ENCODE measurements around the gene CHRNA5.

CHRNA5 gene

DNA sequence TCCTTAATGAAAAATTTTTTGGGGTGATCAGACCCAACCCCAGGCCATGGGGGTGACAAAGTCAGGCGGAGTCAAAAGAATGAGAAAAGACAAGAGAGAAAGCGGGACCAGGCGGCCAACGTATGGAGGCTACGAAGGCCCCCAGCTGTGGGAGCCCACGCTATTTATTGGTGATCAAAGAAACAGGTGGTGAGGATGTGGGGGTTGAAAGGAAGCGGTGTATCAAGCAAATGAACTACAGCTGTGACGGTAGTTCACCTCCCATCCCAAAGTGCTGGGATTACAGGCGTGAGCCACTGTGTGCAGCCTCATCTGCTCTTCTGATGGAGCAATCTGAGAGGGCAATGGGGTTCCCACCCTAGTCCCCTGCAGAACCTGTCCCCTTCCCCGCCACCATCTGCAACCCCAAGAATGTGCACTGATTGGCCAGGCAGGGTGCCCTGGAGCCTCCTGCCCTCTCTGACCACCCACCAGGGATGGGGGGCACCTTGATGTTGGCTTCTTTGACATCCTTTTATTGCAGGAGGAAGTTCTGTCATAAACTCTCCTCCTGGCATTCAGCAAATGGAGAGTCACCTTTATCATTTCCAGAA, 56.6 kb downstream of the CHRNA5 start:
- no peaks in the 10 kb centered on the region for H3K36me3 Mint-ChIP-seq
- H3K9me3 Mint-ChIP-seq (ENCODE audit: low read depth): no peaks in the 10 kb centered on the region
- H3K4me1 Mint-ChIP-seq (ENCODE audit: low read depth): peaks cover 22% of the 10 kb centered on the region
- H3K27ac Mint-ChIP-seq: no peak overlapping the region
- H3K27me3 Mint-ChIP-seq: peaks cover 28% of the 10 kb centered on the region
- H3K4me3 Mint-ChIP-seq: peak overlapping the region; percentile 70

DNA sequence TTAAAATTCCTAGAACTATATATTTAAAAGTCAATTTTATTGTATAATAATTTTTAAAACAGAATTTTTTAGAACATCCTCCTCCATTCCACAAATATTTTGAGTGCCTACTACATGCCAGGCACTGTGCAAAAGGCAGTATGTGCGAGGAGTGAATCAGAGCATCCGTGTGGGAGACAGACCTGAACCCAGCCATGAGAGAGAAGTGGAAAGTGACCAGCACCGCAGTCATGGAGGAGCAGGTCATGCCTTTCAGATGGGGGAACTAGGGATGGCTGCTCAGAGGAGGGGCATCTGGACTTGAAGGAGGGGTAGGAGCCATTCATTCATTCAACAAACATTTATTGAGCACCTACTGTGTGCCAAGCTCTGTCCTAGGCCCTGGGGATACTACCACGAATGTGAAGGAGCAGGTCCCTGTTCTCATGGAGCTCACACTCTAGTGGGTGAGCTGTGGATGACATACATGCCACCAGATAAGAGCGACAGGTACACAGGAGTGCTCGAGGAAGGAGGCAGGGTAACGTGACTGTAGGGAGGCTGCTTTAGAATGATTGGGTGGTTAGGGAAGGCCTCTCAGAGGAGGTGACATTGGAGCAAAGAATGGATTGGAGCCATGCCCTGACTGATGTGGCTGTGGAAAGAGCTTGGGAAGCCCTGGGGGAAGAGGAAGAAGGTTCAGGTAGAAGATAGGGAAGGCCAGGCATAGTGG, 58.6 kb downstream of the CHRNA5 start:
- no peaks in the 10 kb centered on the region for H3K9me3 Mint-ChIP-seq (ENCODE audit: low read depth)
- no peaks in the 10 kb centered on the region for H3K36me3 Mint-ChIP-seq
- H3K4me3 Mint-ChIP-seq: no peak overlapping the region
- H3K4me1 Mint-ChIP-seq (ENCODE audit: low read depth): peaks cover 17% of the 10 kb centered on the region
- H3K27me3 Mint-ChIP-seq: peaks cover 23% of the 10 kb centered on the region
- H3K27ac Mint-ChIP-seq: no peak overlapping the region

DNA sequence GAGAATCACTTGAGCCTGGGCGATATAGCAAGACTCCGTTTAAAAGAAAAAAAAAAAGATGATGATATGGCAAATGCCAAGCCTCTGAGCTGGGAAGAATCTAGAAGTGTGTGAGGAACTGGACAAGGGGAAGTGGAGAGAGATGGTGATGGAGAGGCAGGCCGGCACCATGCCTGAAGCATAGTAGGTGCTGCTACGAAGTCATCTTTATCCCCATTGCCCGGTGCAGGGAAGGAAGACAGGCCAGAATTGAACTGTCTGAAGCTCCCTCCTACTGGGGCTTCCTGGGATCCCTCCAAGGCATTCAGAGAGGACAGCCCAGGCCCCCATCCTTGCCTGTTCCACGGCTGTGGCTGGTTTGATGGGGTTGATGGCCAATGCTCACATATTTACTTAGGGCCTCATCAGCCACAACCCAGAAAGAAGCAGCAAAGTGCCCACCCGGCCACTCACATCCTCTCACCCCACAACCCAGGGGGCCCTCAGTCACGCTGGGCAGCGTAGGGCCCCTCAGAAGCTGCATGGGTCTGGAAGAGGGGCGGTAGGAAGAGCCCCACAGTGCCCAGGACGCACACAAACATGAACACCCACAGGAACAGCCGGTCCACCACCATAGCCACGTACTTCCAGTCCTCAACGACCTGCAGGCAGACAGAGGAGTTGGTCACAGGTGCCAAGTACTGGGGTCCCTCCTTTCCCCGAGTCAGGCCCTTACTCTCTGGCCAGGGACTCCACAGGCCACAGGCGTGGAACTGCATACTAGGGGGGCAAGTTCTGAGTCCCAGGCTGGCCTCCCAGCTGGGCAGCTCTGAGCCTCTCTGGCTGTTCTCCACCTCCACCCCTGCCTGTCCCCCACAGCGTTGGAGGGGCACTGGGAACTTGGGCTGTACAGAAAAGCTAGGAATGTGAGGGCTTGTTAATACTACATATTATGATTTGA, 59.6 kb downstream of the CHRNA5 start:
- Mint-ChIP-seq H3K4me1 (ENCODE audit: low read depth) (peaks cover 11% of the 10 kb centered on the region), H3K27ac (no peak overlapping the region), H3K4me3 (no peak overlapping the region), H3K36me3 (no peaks in the 10 kb centered on the region), H3K9me3 (ENCODE audit: low read depth) (no peaks in the 10 kb centered on the region), H3K27me3 (peaks cover 21% of the 10 kb centered on the region)

DNA sequence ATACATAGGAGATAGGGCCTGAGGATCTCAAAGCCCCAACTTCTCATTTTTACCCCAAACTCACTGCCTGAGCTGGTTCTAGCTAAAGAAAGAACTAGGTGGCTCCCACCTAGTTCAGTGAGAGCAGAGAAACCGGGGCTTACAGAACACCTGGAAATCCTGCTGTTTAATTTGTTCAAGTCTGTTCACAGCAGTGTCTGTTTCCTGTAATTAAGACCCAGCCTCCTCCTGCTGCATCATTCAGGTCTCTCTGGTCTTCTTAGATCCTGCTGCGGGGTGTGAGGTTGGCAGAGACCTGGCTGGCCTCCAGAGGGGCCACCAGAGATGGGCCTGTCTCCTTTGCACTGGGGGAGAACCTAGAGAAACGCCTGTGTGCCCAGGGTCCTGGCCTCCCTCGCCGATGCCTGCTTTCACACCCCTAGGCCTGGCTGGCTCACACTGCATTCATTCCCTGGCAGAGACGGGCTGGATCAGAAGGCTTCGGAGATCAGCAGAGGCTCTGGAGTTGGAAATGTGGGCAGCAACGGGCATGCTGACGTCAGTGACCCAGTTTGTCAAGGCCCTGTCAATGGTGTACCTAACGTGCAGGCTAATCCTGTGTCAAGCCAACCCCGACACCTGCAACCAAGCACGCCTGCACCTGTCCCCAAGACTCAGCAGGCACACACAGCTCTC, 60.4 kb downstream of the CHRNA5 start:
- no peaks in the 10 kb centered on the region for H3K36me3 Mint-ChIP-seq
- peaks cover 11% of the 10 kb centered on the region for H3K4me1 Mint-ChIP-seq (ENCODE audit: low read depth)
- no peaks in the 10 kb centered on the region for H3K9me3 Mint-ChIP-seq (ENCODE audit: low read depth)
- peaks cover 21% of the 10 kb centered on the region for H3K27me3 Mint-ChIP-seq
- H3K27ac Mint-ChIP-seq: no peak overlapping the region
- no peak overlapping the region for H3K4me3 Mint-ChIP-seq

DNA sequence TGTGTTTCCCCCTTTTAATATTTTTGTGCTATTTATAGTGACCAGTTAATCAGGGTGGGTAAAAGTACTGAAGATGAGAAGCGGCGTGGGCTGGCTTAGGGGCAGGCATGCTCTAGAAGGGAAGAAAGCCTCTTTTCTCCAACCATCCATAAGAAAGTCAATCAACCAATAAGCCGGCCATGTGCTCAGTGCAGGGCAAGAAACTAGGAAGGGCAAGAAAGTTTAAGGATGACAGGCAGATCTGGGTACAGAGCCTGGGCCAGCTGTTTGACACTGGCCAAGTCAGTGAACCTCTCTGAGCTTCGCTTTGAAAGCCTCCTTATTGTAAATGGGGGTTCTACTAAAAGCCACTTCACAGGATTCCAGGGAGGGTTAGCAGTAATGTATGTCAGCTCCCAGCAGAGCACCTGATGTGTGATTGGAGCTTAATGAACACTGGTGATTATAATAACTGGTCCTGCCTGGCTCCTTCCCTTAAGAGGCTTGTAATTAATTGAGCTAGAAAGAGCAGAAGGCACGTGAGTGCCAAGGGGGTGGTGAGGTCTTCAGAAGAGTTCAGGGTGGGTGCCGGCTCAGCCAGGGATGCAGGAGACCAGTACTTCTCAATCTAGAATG, 61.2 kb downstream of the CHRNA5 start:
- Mint-ChIP-seq H3K4me3 (no peak overlapping the region), H3K9me3 (ENCODE audit: low read depth) (no peaks in the 10 kb centered on the region), H3K4me1 (ENCODE audit: low read depth) (peaks cover 7% of the 10 kb centered on the region), H3K36me3 (no peaks in the 10 kb centered on the region), H3K27ac (no peak overlapping the region), H3K27me3 (peaks cover 21% of the 10 kb centered on the region)

DNA sequence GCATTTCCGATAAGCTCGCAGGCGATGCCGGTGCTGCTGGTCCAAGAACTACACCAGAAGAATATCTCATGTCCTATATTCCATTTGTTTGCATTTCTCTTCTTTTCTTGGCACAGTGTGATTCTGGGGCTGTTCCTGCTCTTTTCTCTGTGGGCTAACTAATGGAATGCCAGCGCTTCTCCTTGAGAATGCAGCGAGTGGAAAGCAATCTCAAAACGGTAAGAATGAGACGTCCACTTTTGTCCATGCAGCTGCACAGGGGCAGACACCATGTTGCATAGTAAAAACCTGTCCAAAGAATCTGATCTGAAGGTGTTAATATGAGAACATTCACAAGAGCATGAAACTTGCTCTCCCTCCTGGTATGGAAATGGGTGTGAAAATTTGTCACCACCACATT, 62.0 kb downstream of the CHRNA5 start:
- Mint-ChIP-seq H3K27ac (no peak overlapping the region), H3K9me3 (ENCODE audit: low read depth) (no peaks in the 10 kb centered on the region), H3K36me3 (no peaks in the 10 kb centered on the region), H3K27me3 (peaks cover 17% of the 10 kb centered on the region), H3K4me3 (no peak overlapping the region), H3K4me1 (ENCODE audit: low read depth) (no peaks in the 10 kb centered on the region)

DNA sequence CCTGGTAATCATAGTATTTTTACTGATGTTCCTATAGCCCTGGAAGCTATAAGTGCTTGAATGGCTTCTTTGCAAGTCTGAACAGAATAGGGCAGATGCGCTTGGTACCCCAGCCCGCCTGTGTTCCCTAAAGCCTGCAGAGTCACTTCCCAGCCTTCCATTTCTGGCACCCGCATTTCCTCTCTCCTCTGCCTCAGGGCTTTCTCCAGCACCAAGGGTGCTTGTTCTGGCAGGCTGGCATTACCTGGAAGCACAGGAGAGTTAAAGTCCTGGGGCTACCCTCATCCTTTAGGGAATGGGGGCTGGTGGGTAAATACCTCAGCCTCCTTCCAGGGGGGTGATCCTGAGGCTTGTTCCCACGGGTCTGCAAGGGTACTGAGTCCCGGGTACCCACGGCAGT, 62.9 kb downstream of the CHRNA5 start:
- H3K36me3 Mint-ChIP-seq: peaks cover 4% of the 10 kb centered on the region
- H3K9me3 Mint-ChIP-seq (ENCODE audit: low read depth): no peaks in the 10 kb centered on the region
- no peak overlapping the region for H3K27ac Mint-ChIP-seq
- H3K27me3 Mint-ChIP-seq: peaks cover 12% of the 10 kb centered on the region
- H3K4me1 Mint-ChIP-seq (ENCODE audit: low read depth): no peaks in the 10 kb centered on the region
- no peak overlapping the region for H3K4me3 Mint-ChIP-seq

DNA sequence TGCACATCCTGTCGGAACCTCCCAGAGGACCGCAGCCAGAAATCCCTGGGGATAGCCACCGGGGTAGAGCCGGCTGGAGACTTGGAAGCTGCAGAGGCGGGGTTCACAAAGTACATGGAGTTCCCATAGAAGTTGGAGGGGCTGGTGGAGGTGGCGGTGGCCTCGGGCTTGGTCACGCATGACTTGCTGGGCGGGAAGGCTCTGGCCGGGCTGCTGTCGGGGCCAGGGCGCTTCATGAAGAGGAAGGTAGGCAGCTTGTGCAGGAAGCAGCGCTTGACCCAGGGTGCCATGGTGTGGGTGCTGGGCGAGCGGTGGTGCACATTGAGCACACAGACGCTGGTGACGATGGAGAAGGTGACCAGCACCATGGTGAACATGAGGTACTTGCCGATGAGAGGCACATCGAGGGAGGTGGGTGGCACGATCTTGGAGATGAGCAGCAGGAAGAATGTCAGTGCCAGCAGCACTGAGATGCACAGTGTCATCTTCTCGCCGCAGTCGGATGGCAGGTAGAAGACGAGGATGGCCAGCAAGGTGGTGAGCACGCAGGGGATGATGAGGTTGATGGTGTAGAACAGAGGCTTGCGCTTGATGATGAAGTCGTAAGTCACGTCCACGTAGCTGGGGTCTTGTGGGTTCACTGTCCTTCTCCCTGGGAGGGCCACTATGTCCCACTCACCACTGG, 63.9 kb downstream of the CHRNA5 start:
- no peak overlapping the region for H3K4me3 Mint-ChIP-seq
- H3K36me3 Mint-ChIP-seq: peaks cover 4% of the 10 kb centered on the region
- no peaks in the 10 kb centered on the region for H3K9me3 Mint-ChIP-seq (ENCODE audit: low read depth)
- no peaks in the 10 kb centered on the region for H3K4me1 Mint-ChIP-seq (ENCODE audit: low read depth)
- peaks cover 8% of the 10 kb centered on the region for H3K27me3 Mint-ChIP-seq
- no peak overlapping the region for H3K27ac Mint-ChIP-seq

DNA sequence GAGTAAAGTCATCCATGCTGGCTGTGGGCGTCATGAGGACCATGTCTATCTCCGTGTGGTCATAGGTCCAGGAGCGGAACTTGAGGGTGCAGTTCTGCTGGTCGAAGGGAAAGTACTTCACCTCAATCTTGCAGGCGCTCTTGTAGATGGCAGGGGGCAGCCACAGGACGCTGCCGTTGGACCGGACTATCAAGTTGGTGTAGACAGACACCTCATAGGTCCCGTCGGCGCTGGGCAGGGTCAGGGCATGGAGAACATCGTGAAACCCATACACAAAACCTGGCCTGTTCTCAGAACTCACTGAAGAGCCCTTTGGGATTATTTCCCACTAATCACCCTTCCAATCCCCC, 64.4 kb downstream of the CHRNA5 start:
- Mint-ChIP-seq H3K27ac (no peak overlapping the region), H3K36me3 (peaks cover 4% of the 10 kb centered on the region), H3K4me1 (ENCODE audit: low read depth) (no peaks in the 10 kb centered on the region), H3K9me3 (ENCODE audit: low read depth) (no peaks in the 10 kb centered on the region), H3K4me3 (no peak overlapping the region), H3K27me3 (peaks cover 7% of the 10 kb centered on the region)

DNA sequence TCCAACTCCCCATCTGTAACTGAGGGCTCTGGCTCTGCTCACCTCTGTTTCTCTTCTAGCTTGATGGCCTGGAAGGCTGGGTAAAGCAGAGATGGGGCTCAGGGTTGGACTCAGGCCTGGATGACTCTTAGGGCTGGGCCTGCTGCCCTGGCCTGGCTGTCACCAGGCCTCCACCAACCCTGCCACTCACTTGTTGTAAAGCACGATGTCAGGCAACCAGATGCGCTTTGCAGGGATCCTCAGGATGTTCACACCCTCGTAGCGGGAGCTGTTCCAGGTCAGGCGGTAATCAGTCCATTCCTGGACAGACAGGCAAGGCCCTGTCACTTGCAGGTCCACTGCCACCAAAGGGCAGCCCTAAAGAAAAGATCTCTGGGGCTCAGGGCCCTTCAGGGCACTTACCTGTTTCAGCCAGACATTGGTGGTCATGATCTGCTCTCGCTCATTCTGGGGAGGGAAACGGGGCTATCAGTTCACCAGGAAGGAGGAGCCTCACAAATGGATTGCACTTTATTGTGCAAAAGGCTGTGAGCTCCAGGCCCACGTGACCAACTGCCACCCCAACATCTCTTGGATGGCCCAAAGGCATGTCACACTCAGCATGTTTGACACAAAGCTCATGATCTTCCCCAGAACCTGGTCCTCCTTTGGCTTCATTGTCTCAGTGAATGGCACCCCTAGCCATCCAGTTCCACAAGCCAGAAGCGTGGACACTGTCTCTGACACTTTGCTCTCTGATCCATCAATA, 65.7 kb downstream of the CHRNA5 start:
- H3K27me3 Mint-ChIP-seq: peaks cover 7% of the 10 kb centered on the region
- H3K27ac Mint-ChIP-seq: no peak overlapping the region
- peaks cover 4% of the 10 kb centered on the region for H3K36me3 Mint-ChIP-seq
- H3K9me3 Mint-ChIP-seq (ENCODE audit: low read depth): no peaks in the 10 kb centered on the region
- H3K4me1 Mint-ChIP-seq (ENCODE audit: low read depth): no peaks in the 10 kb centered on the region
- no peak overlapping the region for H3K4me3 Mint-ChIP-seq

DNA sequence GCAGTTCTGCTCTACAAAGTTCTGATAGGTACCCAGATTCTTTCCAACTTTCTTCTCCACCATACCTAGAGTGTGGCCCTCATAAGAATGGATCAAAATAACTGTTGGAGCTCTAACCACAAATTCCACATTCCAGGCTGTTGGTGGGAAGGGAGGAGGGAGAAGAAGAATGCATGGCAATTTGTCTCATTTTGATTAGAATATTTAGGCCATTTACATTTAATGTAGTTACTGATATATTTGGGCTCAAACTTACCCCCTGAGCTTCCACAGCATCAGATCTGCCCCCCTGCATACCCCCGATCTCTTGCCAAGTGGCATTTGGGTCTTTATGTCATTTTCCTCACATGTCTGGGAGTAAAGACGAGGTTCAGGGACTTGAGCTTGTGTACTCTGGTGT, 68.0 kb downstream of the CHRNA5 start:
- Mint-ChIP-seq H3K9me3 (ENCODE audit: low read depth) (no peaks in the 10 kb centered on the region), H3K4me1 (ENCODE audit: low read depth) (no peaks in the 10 kb centered on the region), H3K27me3 (peaks cover 8% of the 10 kb centered on the region), H3K36me3 (peaks cover 4% of the 10 kb centered on the region), H3K4me3 (no peak overlapping the region), H3K27ac (no peak overlapping the region)

DNA sequence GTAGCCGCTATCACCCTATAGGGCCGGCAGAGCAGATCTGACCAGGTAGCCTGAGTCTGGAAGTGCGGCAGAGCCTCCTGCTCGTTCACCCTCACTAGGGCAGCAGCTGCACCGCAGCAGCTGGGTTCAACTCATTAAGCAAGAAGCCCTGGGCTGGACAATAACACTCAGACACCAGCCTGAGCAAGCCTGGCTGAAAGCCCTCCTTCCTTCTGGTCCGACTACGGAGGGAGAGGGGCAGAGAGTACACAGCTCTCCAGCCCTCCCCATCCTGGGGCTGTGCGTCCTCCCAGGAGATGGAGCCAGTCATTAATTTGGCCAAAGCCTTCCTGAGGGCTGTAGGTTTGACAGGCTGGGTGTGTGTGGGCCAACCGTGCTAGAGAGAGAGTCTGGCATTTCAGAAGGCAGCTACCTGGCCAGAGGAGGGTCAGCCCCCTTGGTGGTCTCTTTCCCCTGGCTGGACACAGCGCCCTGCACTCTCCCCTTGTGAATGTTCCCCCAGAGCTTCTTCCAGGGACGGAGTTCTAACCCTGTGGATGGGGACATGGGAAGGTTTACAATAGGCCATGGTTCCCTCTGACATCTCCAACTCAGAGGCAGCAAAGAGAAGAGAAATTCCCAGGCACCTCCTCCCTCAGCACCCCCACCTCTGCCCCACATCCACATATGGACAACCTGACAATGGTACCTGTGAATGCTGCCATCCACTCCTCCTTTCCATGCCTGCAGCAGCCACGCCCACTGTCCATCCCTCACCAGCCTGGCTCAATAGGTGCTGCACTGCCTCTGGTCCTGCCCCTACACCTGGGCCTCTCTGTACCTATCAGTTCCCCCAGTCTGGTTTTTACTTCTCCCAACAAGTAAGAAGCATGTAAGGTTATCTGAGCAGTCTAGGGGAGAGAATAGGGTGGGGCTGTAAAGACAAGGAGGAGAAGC, 69.2 kb downstream of the CHRNA5 start:
- H3K27ac Mint-ChIP-seq: no peak overlapping the region
- no peak overlapping the region for H3K4me3 Mint-ChIP-seq
- peaks cover 3% of the 10 kb centered on the region for H3K27me3 Mint-ChIP-seq
- H3K36me3 Mint-ChIP-seq: peaks cover 4% of the 10 kb centered on the region
- H3K9me3 Mint-ChIP-seq (ENCODE audit: low read depth): no peaks in the 10 kb centered on the region
- no peaks in the 10 kb centered on the region for H3K4me1 Mint-ChIP-seq (ENCODE audit: low read depth)

DNA sequence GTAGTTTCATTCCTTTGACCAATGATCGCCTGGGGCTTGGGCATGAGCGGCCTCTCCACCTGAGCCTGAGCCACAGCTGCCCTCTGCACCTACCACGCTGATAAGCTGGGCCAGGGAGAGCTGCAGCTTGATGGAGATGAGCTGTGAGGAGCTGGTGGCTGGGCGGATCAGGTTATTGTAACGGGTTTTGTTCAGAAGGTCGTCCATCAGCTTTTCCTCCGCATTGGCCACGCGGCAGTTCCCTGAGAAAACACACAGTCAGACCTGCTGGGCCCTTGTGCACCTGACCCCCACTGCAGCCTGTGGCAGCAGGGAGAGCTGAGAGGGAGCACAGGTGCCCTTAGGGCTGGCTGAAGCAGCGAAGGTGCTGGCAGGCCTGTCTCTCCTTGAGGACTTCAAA, 70.0 kb downstream of the CHRNA5 start:
- Mint-ChIP-seq H3K4me1 (ENCODE audit: low read depth) (peaks cover 2% of the 10 kb centered on the region), H3K36me3 (peaks cover 4% of the 10 kb centered on the region), H3K27me3 (peaks cover 1% of the 10 kb centered on the region), H3K27ac (no peak overlapping the region), H3K4me3 (no peak overlapping the region), H3K9me3 (ENCODE audit: low read depth) (no peaks in the 10 kb centered on the region)
